Lower leg skin (tissue), 3 donors: ENCODE measurements around the gene ODC1.

Source experiments
- POLR2A ChIP-seq, 2 donors: fragments of 450-650 bp; IDR thresholded peaks; one replicate each; pipeline ENCODE4 v1.6.1; 2016 to 2017; ENCODE audit warnings: antibody characterized with exemption in 2 of 2, mild to moderate bottlenecking in 1 of 2, moderate library complexity in 1 of 2
- TF ChIP-seq, protein P1 (sequence below), 3 donors: fragments of 450-650 bp; IDR thresholded peaks; one replicate each; pipeline ENCODE4 v1.5.1; 2016; ENCODE audit warnings: antibody characterized with exemption in 3 of 3, mild to moderate bottlenecking in 3 of 3, moderate library complexity in 2 of 3

DNA sequence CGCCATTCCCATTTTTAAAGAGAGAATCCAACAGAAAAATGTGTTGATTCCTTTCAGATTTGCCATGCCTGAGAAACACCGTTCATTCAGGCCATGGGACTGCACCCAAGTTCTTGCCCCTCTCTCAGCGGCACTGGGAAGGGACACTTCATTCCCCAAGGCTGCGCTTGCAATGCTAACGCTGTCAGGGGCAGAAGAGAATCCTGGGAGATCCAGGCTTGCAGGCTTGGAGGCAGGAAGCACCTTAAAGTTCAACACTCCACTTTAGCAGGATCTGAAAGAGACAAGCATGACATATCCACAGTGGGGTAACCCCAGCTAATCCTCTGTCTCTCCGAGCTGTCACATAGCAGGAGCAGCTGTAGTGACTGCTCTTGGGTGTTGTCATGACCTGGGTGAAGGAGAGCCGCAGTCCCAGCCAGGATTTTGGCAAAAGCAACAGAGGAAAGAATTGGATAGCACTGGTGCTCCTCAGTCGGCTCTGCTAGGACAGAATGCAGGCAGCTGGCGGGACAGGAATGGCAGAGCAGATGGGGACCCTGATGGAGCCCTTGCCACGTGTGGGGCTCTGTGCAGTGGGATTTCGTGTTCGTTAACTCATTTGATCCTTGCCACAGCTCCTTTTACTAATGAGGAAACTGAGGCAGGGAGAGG lies 22.0 kb upstream of the ODC1 start:
- TF ChIP-seq POLR2A (IDR thresholded peaks at IDR 0.05): no peak
- TF ChIP-seq, protein P1, sequence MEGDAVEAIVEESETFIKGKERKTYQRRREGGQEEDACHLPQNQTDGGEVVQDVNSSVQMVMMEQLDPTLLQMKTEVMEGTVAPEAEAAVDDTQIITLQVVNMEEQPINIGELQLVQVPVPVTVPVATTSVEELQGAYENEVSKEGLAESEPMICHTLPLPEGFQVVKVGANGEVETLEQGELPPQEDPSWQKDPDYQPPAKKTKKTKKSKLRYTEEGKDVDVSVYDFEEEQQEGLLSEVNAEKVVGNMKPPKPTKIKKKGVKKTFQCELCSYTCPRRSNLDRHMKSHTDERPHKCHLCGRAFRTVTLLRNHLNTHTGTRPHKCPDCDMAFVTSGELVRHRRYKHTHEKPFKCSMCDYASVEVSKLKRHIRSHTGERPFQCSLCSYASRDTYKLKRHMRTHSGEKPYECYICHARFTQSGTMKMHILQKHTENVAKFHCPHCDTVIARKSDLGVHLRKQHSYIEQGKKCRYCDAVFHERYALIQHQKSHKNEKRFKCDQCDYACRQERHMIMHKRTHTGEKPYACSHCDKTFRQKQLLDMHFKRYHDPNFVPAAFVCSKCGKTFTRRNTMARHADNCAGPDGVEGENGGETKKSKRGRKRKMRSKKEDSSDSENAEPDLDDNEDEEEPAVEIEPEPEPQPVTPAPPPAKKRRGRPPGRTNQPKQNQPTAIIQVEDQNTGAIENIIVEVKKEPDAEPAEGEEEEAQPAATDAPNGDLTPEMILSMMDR (IDR thresholded peaks at IDR 0.05): no peak
